ENCODE measurements around the gene TUNAR.
"Not testable (repeated sequence)": the region's sequence is repeated elsewhere in the genome, so short reads cannot be mapped to it uniquely, and the experiment has no call there.

The TUNAR gene

GRCh38 chr14:95918466-95918865 is 41.8 kb downstream of the TUNAR start:
- no peak for DNase-seq (ENCODE audit: low read depth)

GRCh38 chr14:95920769-95921438 is 44.3 kb downstream of the TUNAR start:
- DNase-seq (ENCODE audit: low read depth), result no peak

- DNase-seq (ENCODE audit: low read depth), result no peak
These were observed 45.4 kb downstream of the TUNAR start for GRCh38 chr14:95922080-95922479.

- DNase-seq (ENCODE audit: low read depth), result no peak
These were observed 52.1 kb downstream of the TUNAR start for GRCh38 chr14:95928751-95929150.

- DNase-seq (ENCODE audit: low read depth), result no peak
These were observed 54.8 kb downstream of the TUNAR start for GRCh38 chr14:95931384-95931783.

- DNase-seq (ENCODE audit: low read depth), result peak; percentile 9
These were observed 58.7 kb downstream of the TUNAR start for GRCh38 chr14:95935228-95935822.

- no peak for DNase-seq (ENCODE audit: low read depth)
These were observed 59.4 kb downstream of the TUNAR start for GRCh38 chr14:95936041-95936440.

- no peak for DNase-seq (ENCODE audit: low read depth)
These were observed 62.7 kb downstream of the TUNAR start for GRCh38 chr14:95939335-95939734.

GRCh38 chr14:95941897-95942296 is 65.3 kb downstream of the TUNAR start:
- no peak for DNase-seq (ENCODE audit: low read depth)

- no peak for DNase-seq (ENCODE audit: low read depth)
These were observed 67.1 kb downstream of the TUNAR start for GRCh38 chr14:95943699-95944098.

- no peak for DNase-seq (ENCODE audit: low read depth)
These were observed 67.8 kb downstream of the TUNAR start for GRCh38 chr14:95944462-95944861.

- DNase-seq (ENCODE audit: low read depth), result no peak
These were observed 70.2 kb downstream of the TUNAR start for GRCh38 chr14:95946867-95947266.

GRCh38 chr14:95948558-95948981 is 71.9 kb downstream of the TUNAR start:
- no peak for DNase-seq (ENCODE audit: low read depth)

- DNase-seq (ENCODE audit: low read depth), result no peak
These were observed 74.7 kb downstream of the TUNAR start for GRCh38 chr14:95951359-95951758.

GRCh38 chr14:95953111-95953724 is 76.6 kb downstream of the TUNAR start:
- DNase-seq (ENCODE audit: low read depth), result no peak

GRCh38 chr14:95956601-95957460 is 80.2 kb downstream of the TUNAR start:
- DNase-seq (ENCODE audit: low read depth), result no peak

GRCh38 chr14:95958105-95958504 is 81.5 kb downstream of the TUNAR start:
- no peak for DNase-seq (ENCODE audit: low read depth)

- DNase-seq (ENCODE audit: low read depth), result no peak
These were observed 82.7 kb downstream of the TUNAR start for GRCh38 chr14:95959317-95959716.

- DNase-seq (ENCODE audit: low read depth), result no peak
These were observed 84.8 kb downstream of the TUNAR start for GRCh38 chr14:95961481-95961880.

- DNase-seq (ENCODE audit: low read depth), result no peak
These were observed 88.3 kb downstream of the TUNAR start for GRCh38 chr14:95964901-95965300.

- DNase-seq (ENCODE audit: low read depth), result not testable (repeated sequence)
These were observed 91.4 kb downstream of the TUNAR start for GRCh38 chr14:95968048-95968447.
